ENCODE measurements around the gene CCNDBP1.
A peak's percentile ranks its signal among the peaks of the same experiment; 100 is the strongest.
"Not testable (repeated sequence)": the region's sequence is repeated elsewhere in the genome, so short reads cannot be mapped to it uniquely, and the experiment has no call there.

CCNDBP1 gene

GRCh38 chr15:43183270-43183669 is 1.9 kb upstream of the CCNDBP1 start:
- Mint-ChIP-seq H3K27me3 (no peaks in the 10 kb centered on the region), H3K36me3 (ENCODE audit: low read depth) (peaks cover 26% of the 10 kb centered on the region), H3K27ac (peak overlapping the region; percentile 54), H3K4me3 (no peak overlapping the region), H3K4me1 (ENCODE audit: low read depth) (peaks cover 15% of the 10 kb centered on the region), H3K9me3 (no peaks in the 10 kb centered on the region)

GRCh38 chr15:43184407-43185124 is 637 bp upstream of the CCNDBP1 start:
- Mint-ChIP-seq H3K36me3 (ENCODE audit: low read depth) (peaks cover 21% of the 10 kb centered on the region), H3K9me3 (no peaks in the 10 kb centered on the region), H3K4me3 (peak overlapping the region; percentile 97), H3K27me3 (no peaks in the 10 kb centered on the region), H3K4me1 (ENCODE audit: low read depth) (peaks cover 15% of the 10 kb centered on the region), H3K27ac (peak overlapping the region; percentile 91)

GRCh38 chr15:43186003-43186353 is 775 bp downstream of the CCNDBP1 start:
- peaks cover 31% of the 10 kb centered on the region for H3K36me3 Mint-ChIP-seq (ENCODE audit: low read depth)
- peak overlapping the region; percentile 90 for H3K27ac Mint-ChIP-seq
- H3K4me3 Mint-ChIP-seq, result peak overlapping the region; percentile 97
- no peaks in the 10 kb centered on the region for H3K9me3 Mint-ChIP-seq
- H3K27me3 Mint-ChIP-seq, result no peaks in the 10 kb centered on the region
- H3K4me1 Mint-ChIP-seq (ENCODE audit: low read depth), result peaks cover 15% of the 10 kb centered on the region

GRCh38 chr15:43187544-43188155 is 2.4 kb downstream of the CCNDBP1 start:
- Mint-ChIP-seq H3K27me3 (no peaks in the 10 kb centered on the region), H3K27ac (no peak overlapping the region), H3K9me3 (no peaks in the 10 kb centered on the region), H3K4me3 (no peak overlapping the region), H3K4me1 (ENCODE audit: low read depth) (peaks cover 15% of the 10 kb centered on the region), H3K36me3 (ENCODE audit: low read depth) (peaks cover 25% of the 10 kb centered on the region)

- H3K36me3 Mint-ChIP-seq (ENCODE audit: low read depth), result peaks cover 36% of the 10 kb centered on the region
- peaks cover 15% of the 10 kb centered on the region for H3K4me1 Mint-ChIP-seq (ENCODE audit: low read depth)
- H3K9me3 Mint-ChIP-seq, result no peaks in the 10 kb centered on the region
- no peak overlapping the region for H3K4me3 Mint-ChIP-seq
- no peaks in the 10 kb centered on the region for H3K27me3 Mint-ChIP-seq
- H3K27ac Mint-ChIP-seq, result no peak overlapping the region
Observed at GRCh38 chr15:43189296-43189695, 4.1 kb downstream of the CCNDBP1 start.

- no peaks in the 10 kb centered on the region for H3K27me3 Mint-ChIP-seq
- no peaks in the 10 kb centered on the region for H3K9me3 Mint-ChIP-seq
- no peak overlapping the region for H3K27ac Mint-ChIP-seq
- peaks cover 45% of the 10 kb centered on the region for H3K36me3 Mint-ChIP-seq (ENCODE audit: low read depth)
- H3K4me3 Mint-ChIP-seq, result no peak overlapping the region
- peaks cover 15% of the 10 kb centered on the region for H3K4me1 Mint-ChIP-seq (ENCODE audit: low read depth)
Observed at GRCh38 chr15:43190178-43190577, 5.0 kb downstream of the CCNDBP1 start.

GRCh38 chr15:43193710-43194109 is 8.5 kb downstream of the CCNDBP1 start:
- no peaks in the 10 kb centered on the region for H3K27me3 Mint-ChIP-seq
- no peak overlapping the region for H3K27ac Mint-ChIP-seq
- no peak overlapping the region for H3K4me3 Mint-ChIP-seq
- peaks cover 70% of the 10 kb centered on the region for H3K36me3 Mint-ChIP-seq (ENCODE audit: low read depth)
- H3K4me1 Mint-ChIP-seq (ENCODE audit: low read depth), result no peaks in the 10 kb centered on the region
- H3K9me3 Mint-ChIP-seq, result peaks cover 7% of the 10 kb centered on the region

GRCh38 chr15:43194795-43195194 is 9.6 kb downstream of the CCNDBP1 start:
- Mint-ChIP-seq H3K27ac (no peak overlapping the region), H3K4me1 (ENCODE audit: low read depth) (peaks cover 1% of the 10 kb centered on the region), H3K36me3 (ENCODE audit: low read depth) (peaks cover 63% of the 10 kb centered on the region), H3K9me3 (peaks cover 7% of the 10 kb centered on the region), H3K27me3 (no peaks in the 10 kb centered on the region), H3K4me3 (no peak overlapping the region)

GRCh38 chr15:43196760-43197548 is 11.8 kb downstream of the CCNDBP1 start:
- Mint-ChIP-seq H3K27me3 (no peaks in the 10 kb centered on the region), H3K4me3 (no peak overlapping the region), H3K9me3 (peaks cover 7% of the 10 kb centered on the region), H3K27ac (no peak overlapping the region), H3K36me3 (ENCODE audit: low read depth) (peaks cover 47% of the 10 kb centered on the region), H3K4me1 (ENCODE audit: low read depth) (peaks cover 7% of the 10 kb centered on the region)

GRCh38 chr15:43197773-43198172 is 12.6 kb downstream of the CCNDBP1 start:
- H3K9me3 Mint-ChIP-seq; H3K4me3 Mint-ChIP-seq; H3K4me1 Mint-ChIP-seq (ENCODE audit: low read depth); H3K27ac Mint-ChIP-seq; H3K27me3 Mint-ChIP-seq: not testable (repeated sequence)
- peaks cover 44% of the 10 kb centered on the region for H3K36me3 Mint-ChIP-seq (ENCODE audit: low read depth)

GRCh38 chr15:43198556-43198955 is 13.4 kb downstream of the CCNDBP1 start:
- not testable (repeated sequence) for H3K4me1 Mint-ChIP-seq (ENCODE audit: low read depth); H3K4me3 Mint-ChIP-seq; H3K9me3 Mint-ChIP-seq; H3K27me3 Mint-ChIP-seq; H3K27ac Mint-ChIP-seq
- peaks cover 37% of the 10 kb centered on the region for H3K36me3 Mint-ChIP-seq (ENCODE audit: low read depth)

GRCh38 chr15:43198992-43199391 is 13.8 kb downstream of the CCNDBP1 start:
- Mint-ChIP-seq H3K4me1 (ENCODE audit: low read depth) (peaks cover 7% of the 10 kb centered on the region), H3K9me3 (peaks cover 7% of the 10 kb centered on the region), H3K27ac (no peak overlapping the region), H3K36me3 (ENCODE audit: low read depth) (peaks cover 36% of the 10 kb centered on the region), H3K4me3 (no peak overlapping the region), H3K27me3 (no peaks in the 10 kb centered on the region)

GRCh38 chr15:43199945-43200488 is 14.8 kb downstream of the CCNDBP1 start:
- Mint-ChIP-seq H3K4me3 (no peak overlapping the region), H3K9me3 (peaks cover 7% of the 10 kb centered on the region), H3K27me3 (no peaks in the 10 kb centered on the region), H3K27ac (no peak overlapping the region), H3K36me3 (ENCODE audit: low read depth) (peaks cover 26% of the 10 kb centered on the region), H3K4me1 (ENCODE audit: low read depth) (peaks cover 13% of the 10 kb centered on the region)

GRCh38 chr15:43204016-43204901 is 19.1 kb downstream of the CCNDBP1 start:
- H3K27ac Mint-ChIP-seq, result peak overlapping the region; percentile 46
- H3K36me3 Mint-ChIP-seq (ENCODE audit: low read depth), result no peaks in the 10 kb centered on the region
- H3K27me3 Mint-ChIP-seq, result no peaks in the 10 kb centered on the region
- no peaks in the 10 kb centered on the region for H3K9me3 Mint-ChIP-seq
- H3K4me3 Mint-ChIP-seq, result no peak overlapping the region
- H3K4me1 Mint-ChIP-seq (ENCODE audit: low read depth), result peaks cover 13% of the 10 kb centered on the region
